Measurements from ENCODE around the gene CHRNE.
A peak's percentile ranks its signal among the peaks of the same experiment; 100 is the strongest.
"Not testable (repeated sequence)": the region's sequence is repeated elsewhere in the genome, so short reads cannot be mapped to it uniquely, and the experiment has no call there.

Gene CHRNE

DNA sequence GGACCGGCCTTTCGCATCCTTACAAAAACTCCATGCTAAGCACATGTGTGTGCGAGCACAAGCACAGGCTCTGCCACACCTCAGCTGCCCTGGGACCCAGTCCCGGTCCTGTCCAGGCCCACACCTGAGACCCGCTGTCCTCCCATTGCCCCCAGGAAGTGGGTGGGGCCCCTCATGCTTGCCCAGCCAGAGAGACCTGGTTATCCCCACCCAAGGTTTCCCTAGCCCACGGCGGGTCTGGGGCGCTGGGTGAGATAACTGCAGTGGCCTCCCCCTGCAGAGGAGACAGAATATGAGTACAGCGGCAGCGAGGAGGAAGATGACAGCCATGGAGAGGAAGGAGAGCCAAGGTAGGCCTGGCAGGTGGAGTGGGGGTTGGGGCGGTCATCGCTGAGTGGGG, 16.1 kb downstream of the CHRNE start:
- no peak for DNase-seq

- no peak for DNase-seq
Measured at GRCh38 chr17:4884489-4884888, 18.4 kb downstream of the CHRNE start.

DNA sequence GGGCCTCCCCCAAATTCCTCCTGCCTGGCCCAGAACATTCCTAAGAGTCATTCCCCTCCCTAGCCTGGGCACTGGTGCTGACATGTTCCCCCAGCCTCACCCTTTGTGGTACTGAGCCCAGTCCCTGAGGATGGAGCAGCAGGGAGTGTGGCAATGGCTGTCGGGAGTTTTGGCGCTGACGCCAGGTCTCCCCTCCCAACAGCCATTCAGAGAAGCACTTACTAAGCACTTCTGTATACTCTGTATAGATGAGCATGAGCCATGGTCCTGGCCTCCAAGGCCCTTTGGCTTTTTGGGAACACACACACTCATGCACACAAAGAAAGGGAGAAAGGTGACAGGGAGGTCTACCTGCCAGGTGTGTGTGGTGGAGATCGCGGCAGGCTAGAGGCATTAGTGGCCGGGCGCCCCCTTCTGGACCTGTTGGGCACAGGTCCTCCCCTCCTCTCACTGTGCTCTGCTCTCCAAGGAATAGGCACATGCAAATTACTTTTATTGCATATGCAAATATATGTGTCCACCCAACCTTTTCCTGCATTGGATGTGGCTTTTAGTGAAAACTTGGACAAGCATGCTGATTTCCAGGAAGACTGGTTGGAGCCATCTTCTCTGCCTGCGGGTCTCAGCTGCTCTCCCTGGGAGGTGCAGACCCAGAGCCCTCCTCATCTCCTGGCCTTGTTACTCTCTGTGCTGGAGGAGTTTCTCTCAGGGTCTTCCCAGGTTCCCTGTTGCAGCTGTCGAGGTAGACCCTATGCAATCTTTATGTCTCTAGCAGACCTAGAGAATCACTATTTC, 20.9 kb downstream of the CHRNE start:
- peak; percentile 23 for DNase-seq

DNA sequence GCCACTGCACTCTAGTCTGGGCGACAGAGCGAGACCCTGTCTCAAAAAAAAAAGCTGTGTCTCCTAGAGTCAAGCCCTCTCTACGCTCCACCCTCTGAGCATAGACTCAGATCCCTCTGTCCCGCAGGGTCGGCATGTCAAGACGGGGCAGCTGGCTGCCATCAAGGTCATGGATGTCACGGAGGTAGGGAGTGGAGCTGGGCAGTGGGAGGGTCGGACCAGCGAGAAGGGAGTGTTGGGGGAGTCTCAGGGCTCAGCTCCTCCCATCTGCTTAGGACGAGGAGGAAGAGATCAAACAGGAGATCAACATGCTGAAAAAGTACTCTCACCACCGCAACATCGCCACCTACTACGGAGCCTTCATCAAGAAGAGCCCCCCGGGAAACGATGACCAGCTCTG, 22.0 kb downstream of the CHRNE start:
- no peak for DNase-seq

GRCh38 chr17:4879601-4880000, 23.3 kb downstream of the CHRNE start:
- DNase-seq, result no peak

DNA sequence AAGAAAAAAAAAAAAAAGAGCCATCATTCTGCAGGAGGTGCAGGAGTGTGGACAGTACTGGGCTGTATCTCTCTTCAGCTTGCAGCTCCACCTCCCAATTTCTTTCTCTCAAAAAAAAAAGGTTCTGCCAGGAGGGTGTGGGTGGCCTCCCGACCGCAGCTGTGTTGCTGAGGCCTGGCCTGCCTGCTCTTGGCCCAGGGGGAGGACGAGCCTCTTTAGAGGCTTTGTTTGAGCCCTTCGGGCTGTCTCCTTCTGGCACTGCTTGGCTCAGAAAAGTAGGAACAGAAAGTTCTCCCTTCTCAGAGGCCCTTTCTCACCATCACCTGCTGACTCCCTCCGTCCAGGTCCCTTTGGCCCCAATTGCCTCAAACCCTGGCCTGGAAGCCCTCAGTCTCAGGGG, 25.8 kb downstream of the CHRNE start:
- no peak for DNase-seq

GRCh38 chr17:4872786-4873185, 30.1 kb downstream of the CHRNE start:
- DNase-seq, result no peak

GRCh38 chr17:4870855-4871254, 32.0 kb downstream of the CHRNE start:
- DNase-seq, result no peak

DNA sequence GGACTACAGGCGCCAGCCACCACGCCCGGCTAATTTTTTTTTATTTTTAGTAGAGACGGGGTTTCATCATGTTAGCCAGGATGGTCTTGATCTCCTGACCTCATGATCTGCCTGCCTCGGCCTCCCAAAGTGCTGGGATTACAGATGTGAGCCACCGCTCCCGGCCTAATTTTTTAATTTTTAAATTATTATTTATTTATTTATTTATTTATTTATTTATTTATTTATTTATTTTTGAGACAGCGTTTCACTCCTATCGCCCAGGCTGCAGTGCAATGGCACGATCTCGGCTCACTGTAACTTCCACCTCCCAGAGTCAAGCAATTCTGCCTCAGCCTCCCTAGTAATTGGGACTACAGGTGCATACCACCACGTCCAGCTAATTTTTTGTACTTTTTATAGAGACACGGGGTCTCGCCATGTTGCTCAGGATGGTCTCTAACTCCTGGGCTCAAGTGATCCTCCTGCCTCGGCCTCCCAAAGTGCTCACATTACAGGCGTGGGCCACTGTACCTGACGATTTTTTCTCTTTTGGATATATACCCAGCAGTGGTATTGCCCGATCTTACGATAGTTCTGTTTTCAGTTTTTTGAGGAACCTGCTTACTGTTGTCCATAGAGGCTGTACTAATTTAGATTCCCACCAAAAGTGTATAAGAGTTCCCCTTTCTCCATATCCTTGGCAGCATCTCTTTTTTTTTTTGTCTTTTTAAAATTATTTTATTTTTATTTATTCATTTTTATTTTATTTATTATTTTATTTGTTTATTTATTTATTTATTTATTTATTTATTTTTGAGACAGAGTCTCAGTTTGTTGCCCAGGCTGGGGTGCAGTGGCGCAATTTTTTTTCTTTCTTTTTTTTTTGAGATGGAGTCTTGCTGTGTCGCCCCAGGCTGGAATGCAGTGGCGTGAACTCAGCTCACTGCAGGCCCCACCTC, 33.6 kb downstream of the CHRNE start:
- DNase-seq, result not testable (repeated sequence)

- not testable (repeated sequence) for DNase-seq
Measured at GRCh38 chr17:4867535-4867934, 35.4 kb downstream of the CHRNE start.

DNA sequence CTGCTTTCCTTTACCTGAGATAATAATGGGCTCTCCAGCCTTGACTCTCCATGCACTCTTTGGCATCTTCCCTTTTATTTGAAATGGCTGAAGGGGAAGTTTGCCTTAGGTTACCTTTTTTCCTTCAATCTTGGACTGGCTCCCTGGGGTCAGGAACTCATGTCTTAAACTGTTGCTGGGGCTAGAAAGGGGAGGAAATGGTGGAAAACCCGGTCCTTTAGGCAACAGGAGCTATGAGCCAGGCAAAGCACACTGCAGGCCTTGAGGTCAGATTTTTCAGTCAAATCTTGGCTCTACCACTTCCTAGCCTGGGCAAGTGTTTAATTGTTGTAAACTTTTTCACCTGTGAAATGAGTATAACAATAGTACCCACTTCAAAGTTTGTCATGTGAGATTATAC, 39.6 kb downstream of the CHRNE start:
- DNase-seq, result no peak

- DNase-seq, result no peak
Measured at GRCh38 chr17:4862720-4863119, 40.2 kb downstream of the CHRNE start.

DNA sequence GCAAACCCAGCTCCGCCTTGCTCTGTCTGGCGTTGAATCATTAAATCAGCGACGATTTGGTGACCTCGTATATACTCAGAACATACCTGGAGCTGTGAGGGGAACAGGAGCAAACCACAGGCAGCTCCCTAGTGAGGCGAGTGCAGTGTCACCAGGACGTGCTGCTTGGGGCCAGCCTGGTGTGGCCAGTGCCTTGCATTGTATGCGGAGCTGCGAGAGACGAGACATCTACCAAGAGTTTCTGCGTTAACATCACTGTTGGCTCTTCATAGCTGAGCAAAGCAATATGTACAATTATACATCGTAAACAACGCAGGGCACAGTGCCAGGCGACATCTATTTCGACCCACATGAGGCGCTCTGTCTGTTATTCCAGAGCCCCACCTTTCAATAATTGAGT, 41.8 kb downstream of the CHRNE start:
- no peak for DNase-seq

DNA sequence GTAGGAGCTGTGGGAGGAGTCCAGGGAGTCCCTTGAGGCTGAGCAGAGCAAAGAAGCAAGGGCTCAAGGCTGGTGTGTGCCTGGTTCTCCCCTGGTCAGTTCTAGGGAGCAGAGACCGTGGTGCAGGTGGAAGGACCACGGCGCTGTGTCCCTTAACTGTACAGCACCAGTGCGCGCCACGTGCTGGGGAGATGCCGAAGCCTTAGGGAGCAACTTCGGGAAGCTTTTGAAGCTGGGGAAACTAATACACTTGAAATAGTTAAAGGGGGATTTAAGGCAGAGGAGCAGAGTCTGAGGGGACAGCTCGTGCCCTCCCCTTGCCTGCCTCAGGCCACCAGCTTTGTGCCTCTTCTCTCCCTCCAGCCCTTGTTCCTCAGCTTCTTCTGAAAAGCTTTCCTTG, 42.2 kb downstream of the CHRNE start:
- no peak for DNase-seq

GRCh38 chr17:4859816-4860625, 42.9 kb downstream of the CHRNE start:
- no peak for DNase-seq

DNA sequence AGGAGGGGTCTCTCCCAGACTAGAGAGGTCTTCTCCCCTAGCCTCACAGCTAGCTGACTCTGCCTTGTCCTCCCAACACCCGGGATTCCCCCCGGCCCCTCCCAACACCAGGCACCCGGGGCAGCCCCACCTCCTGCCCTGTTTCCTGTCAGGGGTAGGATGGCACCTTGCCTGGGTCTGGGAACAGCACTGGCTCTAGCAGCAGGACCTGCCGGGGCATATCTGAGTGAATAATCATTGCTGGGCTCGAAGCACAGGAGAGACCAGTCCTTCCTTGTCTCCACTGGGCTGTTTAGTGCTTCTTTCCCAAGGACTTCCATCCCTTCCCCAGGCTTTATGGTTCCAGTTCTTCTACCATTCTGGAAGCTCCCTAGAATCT, 44.0 kb downstream of the CHRNE start:
- DNase-seq, result peak; percentile 14

DNA sequence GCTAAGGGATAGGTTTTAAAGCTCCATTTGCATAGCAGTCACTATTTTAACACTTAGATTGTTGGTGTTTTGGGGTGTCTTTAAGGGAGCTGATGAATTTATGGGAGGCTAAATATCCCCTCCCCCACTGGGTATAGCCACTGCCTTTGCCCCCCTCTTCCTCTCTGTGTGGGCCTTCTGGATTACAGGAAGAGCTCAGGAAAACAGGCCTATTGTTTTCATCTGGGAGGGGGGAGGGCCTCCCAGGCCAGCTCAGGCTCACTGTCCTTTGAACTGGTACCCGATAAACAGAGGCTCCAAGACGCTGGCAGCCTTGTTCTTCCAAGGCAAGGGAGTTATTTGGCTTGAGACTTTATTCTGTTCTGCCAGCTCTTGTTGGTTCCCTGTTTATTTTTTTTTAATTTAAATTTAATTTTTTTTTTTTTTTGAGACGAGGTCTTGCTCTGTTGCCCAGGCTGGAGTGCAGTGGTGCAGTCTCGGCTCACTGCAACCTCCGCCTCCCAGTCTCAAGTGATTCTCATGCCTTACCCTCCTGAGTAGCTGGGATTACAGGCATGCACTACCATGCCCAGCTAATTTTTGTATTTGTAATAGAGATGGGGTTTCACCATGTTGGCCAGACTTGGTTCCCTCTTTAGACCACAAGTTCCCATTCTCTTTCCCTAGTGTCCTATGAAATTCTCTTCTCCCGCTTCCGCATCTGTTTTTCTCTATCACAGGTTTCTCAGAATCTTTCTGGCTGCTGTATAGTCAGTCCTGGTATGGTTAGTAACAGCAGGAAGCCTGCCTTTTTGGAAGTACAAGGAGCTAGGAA, 44.6 kb downstream of the CHRNE start:
- DNase-seq, result peak; percentile 18

DNA sequence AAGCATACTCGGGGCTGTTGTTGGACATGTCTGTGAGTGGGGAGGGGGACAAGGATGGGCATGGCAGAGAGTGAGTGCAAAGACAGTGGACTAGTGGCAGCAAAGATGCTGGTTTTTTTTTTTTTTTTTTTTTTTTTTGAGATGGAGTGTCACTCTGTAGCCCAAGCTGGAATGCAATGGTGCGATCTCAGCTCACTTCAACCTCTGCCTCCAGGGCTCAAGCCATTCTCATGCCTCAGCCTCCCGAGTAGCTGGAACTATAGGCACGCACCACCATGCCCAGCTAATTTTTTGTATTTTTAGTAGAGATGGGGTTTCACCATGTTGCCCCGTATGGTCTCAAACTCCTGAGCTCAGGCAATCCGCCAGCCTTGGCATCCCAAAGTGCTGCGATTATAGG, 45.6 kb downstream of the CHRNE start:
- not testable (repeated sequence) for DNase-seq

- no peak for DNase-seq
Measured at GRCh38 chr17:4856937-4857314, 46.0 kb downstream of the CHRNE start.

GRCh38 chr17:4856271-4856936, 46.5 kb downstream of the CHRNE start:
- DNase-seq, result no peak

DNA sequence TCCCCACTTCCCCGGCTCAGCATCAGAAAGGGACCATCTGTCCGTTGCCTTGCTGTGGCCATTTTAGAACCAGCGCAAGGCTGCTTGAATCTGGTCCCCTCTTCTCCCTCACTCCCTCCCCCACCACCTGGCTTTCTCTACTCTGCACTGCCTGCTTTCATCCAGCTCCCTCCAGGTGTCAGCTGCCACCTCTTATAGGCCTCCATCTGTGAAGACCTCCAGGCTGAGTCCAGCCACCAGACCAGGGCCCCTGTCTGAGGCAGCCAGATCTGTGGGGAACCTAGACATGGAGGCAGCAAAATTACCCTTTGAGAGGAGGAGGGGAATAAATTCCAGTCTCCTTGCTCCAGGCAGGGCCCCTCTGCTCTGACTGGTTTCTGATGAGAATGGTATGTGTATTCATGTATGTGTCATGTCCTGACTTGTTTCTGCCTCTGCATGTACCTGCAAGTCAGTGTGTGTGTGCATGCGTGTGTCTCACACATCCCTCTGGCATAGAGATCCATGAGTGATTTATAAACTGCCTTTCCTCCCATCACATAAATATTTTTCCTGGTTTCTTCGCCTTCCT, 48.7 kb downstream of the CHRNE start:
- peak; percentile 32 for DNase-seq
